ENCODE measurements around the gene RCC2. TPM values are rescaled to one million over a fixed set of nuclear protein-coding genes. Genes with fewer than 3 reads are reported as not detected.

RCC2 gene
- total RNA-seq, 1 experiment from 2014 or later: 129 TPM

DNA sequence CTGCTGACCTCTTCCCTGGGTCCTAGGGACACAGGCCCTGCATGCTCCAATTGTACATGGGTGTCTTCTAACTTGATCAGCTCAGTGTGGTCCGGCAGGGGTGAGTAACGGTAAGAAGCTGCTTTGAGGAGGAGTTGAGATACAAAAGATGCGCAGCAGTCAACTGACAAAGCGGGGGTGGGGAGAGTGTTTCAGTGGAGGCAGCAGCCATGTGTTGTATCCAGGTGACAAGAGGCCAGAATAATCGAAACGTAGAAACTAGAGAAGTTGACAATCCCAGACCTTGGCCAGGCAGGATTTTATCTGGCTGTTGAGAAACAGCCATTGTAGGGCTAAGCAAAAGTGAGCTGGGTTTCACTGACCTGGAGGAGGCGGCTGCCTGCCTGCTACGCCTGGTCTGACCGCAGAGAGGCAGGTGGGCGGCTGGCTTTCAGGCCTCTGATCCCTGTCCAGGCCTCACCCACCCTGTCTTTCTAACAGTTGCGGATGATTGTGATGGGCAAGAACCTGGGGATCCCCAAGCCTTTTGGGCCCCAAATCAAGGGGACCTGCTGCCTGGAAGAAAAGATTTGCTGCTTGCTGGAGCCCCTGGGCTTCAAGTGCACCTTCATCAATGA, 38.6 kb downstream of the RCC2 start:
- no peak for DNase-seq (ENCODE audit: low spot score)
- in situ Hi-C loops (cut with HindIII; ENCODE audit: low sequenced_read_pairs): no loop called here

DNA sequence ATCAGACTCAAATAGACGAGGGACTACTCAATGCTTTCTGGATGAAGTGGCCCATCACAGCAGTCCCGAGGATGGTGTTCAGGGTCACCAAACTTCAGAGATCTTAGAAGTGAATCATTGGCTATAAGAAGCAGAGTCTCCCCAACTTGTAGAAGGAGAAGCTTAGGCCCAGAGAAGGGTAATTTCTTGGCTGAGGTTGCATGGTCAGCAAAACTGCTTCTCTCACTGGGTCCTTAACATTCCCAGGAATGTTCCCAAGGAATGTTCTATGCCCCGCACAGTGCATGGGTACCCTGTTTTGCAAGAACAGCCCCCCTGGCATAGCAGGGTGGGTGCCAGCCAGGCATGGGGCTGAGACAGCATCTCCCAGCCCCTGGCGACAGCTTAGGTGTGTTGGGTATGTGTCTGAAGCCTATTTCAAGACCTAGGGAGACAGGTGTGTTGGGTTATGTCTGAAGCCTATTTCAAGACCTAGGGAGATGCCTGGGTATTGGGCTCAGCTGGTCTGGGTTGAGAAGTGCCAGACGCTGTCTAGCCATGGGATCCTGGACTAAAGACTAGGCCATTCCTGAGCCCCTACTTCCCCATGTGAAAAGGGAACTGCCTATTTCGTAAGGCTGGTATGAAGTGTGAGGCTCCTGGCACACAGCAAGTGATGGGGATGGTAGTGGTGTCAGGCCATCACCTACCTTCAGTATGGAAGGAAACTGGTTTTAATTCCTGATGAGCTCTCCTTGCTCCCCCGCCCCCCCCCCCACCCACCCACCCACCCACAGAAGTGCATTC, 41.4 kb downstream of the RCC2 start:
- in situ Hi-C loops (cut with HindIII; ENCODE audit: low sequenced_read_pairs): no loop called here
- DNase-seq (ENCODE audit: low spot score): no peak

DNA sequence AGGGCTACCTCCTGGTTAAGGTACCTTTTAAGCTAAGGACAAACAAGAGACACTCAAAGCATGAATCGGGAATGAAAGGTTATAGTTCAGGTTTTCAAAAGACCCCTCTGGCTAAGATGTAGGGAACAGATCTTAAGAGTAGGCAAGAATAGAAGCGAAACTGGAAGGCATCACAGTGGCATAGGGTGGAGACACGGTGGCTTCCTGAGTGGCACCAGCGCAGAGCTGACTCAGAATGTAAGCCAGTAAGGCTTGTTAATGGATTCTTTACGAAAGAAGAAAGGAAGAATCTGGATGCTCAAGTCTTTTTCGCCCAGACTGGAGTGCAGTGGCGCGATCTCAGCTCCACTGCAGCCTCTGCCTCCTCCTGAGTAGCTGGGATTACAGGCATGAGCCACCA, 46.2 kb downstream of the RCC2 start:
- DNase-seq (ENCODE audit: low spot score): no peak
- in situ Hi-C loops (cut with HindIII; ENCODE audit: low sequenced_read_pairs): no loop called here

DNA sequence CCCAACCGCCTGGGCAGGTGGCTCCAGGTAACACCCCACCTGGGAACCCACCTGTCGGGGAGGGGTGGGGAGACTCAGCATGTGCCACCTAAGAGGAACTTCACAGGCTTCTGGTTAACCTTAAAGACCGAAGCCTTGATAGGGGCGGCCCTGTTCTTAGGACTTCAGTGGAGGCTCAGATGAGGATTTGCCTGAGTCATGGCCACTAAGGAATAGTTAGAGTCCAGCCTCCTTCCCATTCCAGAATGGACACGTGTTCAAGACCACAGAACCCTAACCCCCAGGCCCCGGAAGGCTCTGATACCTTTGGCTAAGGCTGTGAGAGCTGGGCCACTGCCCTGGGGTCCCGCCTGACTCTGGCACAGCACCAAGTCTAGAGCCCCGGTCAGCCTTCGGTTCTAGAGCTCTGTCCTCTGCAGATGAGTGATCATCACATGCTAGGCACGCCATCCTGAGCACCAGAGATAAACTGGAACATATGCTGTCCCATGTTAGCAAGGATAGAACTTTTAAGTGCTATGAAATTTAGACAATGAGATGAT, 47.2 kb downstream of the RCC2 start:
- in situ Hi-C loops (cut with HindIII; ENCODE audit: low sequenced_read_pairs): no loop called here
- no peak for DNase-seq (ENCODE audit: low spot score)

DNA sequence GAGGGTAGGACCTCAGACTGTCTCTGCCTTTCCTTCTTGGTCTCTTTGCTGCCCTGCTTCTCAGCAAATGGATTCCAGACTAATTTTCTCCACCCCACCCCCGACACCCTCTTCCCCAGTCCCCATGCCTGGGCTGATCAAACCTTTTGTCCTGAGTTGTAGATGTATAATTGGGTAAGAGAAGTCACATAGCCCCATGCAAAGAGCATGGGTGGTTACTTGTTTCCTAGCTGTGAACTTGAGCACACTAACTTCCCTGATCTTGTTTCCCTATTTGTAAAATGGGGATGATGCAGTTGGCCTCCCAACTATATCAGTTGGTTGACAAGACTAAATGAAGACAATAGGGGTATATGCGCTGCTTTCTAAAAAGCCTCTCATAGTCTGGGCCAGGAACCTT, 58.3 kb downstream of the RCC2 start:
- no peak for DNase-seq (ENCODE audit: low spot score)
- in situ Hi-C loops (cut with HindIII; ENCODE audit: low sequenced_read_pairs): no loop called here

DNA sequence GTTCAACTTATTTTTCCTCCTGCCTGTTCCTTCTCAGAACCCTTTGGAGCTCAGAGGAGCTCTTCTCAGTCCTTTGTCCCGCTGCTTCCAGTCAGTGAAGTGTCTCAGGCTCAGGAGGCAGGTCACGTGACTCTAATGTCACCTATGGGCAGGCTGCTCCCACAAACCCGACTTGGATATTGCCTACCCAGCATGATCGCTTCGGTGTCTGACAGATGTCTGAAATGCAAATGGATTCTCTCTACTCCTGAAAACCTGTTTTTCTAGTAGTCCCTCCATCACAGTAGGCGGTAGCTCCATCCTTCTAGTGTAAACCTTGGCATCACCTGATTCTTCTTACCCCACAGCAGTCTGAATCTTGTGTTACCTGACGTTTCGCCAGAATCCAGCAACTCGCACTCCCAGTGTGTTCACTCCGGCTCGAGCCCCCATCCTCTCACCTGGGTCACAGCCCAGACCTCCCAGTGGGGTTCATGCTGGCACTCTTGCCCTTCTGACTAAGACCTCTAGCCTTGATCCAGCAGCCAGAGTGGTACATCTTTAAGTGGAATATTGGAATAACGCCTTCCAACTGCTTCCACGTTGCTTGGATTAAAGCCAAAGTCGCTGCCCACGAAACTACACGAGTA, 62.0 kb downstream of the RCC2 start:
- no peak for DNase-seq (ENCODE audit: low spot score)
- in situ Hi-C loops (cut with HindIII; ENCODE audit: low sequenced_read_pairs): no loop called here

DNA sequence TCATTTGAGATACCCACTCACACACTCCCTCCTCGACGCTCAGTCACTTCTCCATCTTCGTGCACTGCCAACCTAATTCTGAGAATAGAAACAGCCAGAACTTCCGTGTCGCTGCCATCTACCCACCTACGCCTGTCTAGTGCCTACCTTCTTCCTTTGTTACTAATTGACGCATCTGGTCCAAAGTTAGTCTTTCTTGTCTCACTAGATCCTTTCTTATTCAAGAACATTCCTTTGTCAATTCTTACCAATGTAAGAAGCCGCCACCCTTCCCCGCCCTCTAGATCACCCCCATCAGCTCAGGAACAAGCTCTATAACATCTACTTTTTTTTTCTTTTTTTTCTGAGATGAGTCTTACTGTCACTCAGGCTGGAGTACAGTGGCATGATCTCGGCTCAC, 63.8 kb downstream of the RCC2 start:
- in situ Hi-C loops (cut with HindIII; ENCODE audit: low sequenced_read_pairs): no loop called here

DNA sequence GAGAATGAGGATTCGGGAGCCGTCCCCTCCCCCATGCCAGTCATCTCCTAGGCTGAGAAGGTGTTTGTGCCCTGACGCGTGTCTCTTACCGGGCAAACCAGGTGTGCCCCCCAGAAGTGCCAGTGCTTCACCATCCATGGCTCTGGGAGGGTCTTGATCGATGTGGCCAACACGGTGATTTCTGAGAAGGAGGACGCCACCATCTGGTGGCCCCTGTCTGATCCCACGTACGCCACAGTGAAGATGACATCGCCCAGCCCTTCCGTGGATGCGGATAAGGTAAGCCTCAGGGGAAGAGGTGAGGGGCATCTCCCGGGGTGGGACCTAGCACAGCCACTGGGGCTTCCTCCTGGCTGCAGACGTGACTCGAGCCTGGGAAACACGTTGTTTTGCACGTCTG, 66.5 kb downstream of the RCC2 start:
- no peak for DNase-seq (ENCODE audit: low spot score)
- in situ Hi-C loops (cut with HindIII; ENCODE audit: low sequenced_read_pairs): no loop called here

More for the DNA sequence above, 63.8 kb downstream of the RCC2 start:
- DNase-seq (ENCODE audit: low spot score): no peak

DNA sequence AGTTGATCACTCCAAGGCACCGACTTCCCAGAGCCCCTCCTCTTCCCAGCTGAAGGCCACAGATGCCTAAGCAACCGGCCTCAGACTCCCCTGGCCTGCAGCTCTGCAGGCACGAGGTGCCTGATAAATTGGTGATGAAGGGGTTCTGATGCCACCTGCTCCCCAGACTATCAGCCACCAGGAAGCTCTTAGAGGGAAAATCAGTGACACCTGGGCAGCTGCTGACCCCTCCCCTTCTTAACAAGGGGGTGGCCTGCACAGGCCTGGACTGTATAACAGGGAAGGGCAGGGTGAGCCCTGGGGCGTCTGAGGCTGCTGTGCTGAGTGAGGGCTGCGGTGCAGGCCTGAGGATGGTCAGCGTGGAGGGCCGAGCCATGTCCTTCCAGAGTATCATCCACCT, 67.6 kb downstream of the RCC2 start, which contains the start of gene PADI6:
PADI6 (plus strand) TSS at position 301 of the 400 bp plus-strand sequence; CDS start at position 351, 50 bp downstream.
- in situ Hi-C loops (cut with HindIII; ENCODE audit: low sequenced_read_pairs): no loop called here
- DNase-seq (ENCODE audit: low spot score): no peak

DNA sequence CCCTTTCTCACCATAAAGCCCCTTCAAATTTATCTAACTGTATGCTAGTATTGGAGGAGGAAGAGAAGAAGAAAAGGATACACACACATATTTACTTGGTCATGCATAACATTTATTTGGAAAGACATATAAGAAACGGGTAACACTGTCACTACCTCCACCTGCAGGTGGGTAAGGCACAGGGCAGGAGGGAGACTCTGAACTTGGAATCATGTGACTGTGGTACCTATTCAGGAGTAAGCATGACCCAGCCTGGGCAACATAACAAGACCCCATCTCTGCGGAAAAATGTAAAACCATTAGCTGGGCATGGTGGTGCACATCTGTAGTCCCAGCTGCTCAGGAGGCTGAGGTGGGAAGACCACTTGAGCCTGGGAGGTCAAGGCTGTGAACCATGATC, 68.9 kb downstream of the RCC2 start:
- in situ Hi-C loops (cut with HindIII; ENCODE audit: low sequenced_read_pairs): no loop called here
- no peak for DNase-seq (ENCODE audit: low spot score)

DNA sequence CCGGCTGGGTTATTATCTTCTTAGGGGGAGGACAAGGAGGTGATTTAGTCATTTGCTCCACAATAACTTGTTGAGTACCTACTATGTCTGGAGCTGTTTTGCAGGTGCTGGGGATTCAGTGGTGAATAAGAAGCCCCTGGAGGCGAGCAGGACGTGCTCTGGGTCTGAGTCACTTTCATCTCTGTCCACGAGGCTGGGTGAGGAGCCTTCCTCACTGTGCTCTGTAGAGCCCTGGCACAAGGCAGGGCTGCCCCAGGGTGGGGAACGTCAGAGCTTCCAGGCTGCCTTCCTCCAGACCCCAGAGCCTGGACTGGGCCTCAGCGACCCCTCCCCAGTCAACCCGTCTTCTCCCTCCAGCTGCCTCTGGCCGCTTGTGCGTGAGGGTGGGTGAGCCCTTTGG, 70.0 kb downstream of the RCC2 start:
- in situ Hi-C loops (cut with HindIII; ENCODE audit: low sequenced_read_pairs): no loop called here
- no peak for DNase-seq (ENCODE audit: low spot score)

DNA sequence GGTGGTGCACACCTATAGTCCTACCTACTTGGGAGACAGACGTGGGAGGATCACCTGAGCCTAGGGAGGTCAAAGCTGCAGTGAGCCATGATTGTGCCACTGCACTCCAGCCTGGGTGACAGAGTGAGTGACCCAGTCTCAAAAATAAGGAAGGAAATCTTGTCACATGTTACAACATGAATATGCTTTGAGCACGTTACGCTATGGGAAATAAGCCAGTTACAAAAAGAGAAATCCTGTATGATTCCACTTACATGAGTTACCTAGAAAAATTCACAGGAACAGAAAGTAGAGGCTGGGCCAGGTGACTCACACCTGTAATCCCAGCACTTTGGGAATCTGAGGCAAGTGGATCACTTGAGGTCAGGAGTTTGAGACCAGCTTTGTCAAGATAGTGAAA, 74.2 kb downstream of the RCC2 start:
- in situ Hi-C loops (cut with HindIII; ENCODE audit: low sequenced_read_pairs): no loop called here
- no peak for DNase-seq (ENCODE audit: low spot score)

DNA sequence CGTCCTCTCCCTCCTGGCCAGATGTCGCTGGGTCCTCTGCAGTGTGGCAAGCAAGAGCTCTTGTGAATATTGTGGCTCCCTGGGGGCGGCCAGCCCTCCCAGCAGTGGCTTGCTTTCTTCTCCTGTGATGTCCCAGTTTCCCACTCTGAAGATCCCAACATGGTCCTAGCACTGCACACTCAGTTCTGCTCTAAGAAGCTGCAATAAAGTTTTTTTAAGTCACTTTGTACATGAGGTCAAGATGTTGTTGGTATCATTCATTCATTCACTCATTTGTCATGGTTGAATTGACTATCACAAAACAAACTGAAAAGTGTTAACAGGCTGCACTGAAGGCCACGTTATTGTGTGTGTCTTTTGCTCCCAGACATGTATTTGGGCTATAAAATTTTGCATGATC, 75.7 kb downstream of the RCC2 start:
- in situ Hi-C loops (cut with HindIII; ENCODE audit: low sequenced_read_pairs): no loop called here
- no peak for DNase-seq (ENCODE audit: low spot score)

DNA sequence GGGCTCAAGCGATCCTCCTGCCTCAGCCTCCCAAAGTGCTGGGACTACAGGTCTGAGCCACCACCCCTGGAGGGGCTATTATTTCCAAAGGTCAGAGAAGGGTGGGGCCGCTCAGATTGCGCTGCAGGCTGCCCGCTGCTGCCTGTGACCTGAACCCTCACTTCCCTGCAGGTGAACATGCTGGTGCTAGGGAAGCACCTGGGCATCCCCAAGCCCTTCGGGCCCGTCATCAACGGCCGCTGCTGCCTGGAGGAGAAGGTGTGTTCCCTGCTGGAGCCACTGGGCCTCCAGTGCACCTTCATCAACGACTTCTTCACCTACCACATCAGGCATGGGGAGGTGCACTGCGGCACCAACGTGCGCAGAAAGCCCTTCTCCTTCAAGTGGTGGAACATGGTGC, 76.1 kb downstream of the RCC2 start:
- in situ Hi-C loops (cut with HindIII; ENCODE audit: low sequenced_read_pairs): no loop called here
- no peak for DNase-seq (ENCODE audit: low spot score)

DNA sequence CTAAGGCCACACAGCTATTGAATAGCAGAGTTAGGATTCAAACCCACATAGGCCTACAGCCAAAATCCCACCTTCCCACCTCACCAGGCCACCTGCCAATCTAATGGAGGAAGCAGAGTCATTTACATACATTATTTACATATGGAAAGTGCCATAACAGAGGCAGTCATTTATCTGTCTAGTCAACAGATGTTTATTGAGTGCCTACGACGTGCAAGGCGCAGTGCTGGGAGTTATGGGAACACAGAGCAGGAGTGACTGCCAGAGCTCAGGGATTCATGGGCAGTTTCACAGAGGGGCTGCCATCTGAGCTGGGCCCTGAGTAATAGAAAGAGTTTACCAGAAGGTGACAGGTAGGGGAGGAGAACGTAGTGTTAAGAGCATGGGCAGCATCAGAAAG, 77.8 kb downstream of the RCC2 start:
- in situ Hi-C loops (cut with HindIII; ENCODE audit: low sequenced_read_pairs): no loop called here

DNA sequence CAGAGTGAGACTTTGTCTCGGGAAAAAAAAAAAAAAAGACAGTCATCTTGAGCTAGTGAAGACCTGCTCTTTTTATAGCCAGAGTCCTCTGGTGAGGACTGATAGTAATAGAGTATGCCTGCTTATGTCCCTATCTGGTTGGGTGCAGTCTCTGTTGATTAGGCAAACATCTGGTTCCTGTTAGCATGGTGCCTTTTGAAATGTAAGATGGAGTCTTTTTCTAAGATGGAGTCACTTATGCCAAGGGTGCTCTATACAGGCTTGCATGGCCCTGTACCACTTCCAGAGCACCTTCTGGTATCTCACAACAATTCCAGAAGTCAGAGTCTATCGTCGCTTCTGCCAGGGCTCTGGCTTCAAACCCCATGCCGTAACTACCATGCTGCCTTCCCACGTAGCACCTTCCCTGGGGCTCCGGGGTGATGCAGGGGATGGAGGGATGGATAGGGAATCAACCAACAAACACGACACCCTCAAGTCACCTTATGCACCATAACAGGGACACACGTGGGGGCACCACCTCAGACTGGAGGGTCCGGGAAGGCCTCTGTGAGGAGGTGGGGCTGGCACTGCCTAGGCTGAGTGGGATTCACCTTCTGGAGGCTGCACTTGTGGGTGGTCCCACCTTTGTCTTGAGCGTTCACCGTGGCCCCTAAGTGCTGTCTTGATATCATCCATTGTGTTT, 79.1 kb downstream of the RCC2 start:
- in situ Hi-C loops (cut with HindIII; ENCODE audit: low sequenced_read_pairs): no loop called here

More for the DNA sequence above, 77.8 kb downstream of the RCC2 start:
- DNase-seq (ENCODE audit: low spot score): no peak

DNA sequence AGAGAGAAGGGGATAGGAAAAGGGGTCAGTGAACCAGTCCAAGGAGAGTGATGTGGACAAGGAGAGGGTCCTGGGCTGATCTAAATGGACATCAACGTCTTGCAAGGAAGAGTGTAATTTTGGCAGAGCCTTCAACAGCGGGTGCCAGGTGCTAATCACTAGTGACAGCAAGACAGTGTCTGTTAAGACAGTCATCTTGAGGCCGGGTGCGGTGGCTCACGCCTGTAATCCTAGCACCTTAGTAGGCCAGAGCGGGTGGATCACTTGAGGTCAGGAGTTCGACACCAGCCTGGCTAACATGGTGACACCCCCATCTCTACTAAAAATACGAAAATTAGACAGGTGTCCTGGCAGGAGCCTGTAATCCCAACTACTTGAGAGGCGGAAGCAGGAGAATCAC, 79.7 kb downstream of the RCC2 start:
- no peak for DNase-seq (ENCODE audit: low spot score)
- in situ Hi-C loops (cut with HindIII; ENCODE audit: low sequenced_read_pairs): no loop called here

More for the DNA sequence above, 79.1 kb downstream of the RCC2 start:
- DNase-seq (ENCODE audit: low spot score): no peak

DNA sequence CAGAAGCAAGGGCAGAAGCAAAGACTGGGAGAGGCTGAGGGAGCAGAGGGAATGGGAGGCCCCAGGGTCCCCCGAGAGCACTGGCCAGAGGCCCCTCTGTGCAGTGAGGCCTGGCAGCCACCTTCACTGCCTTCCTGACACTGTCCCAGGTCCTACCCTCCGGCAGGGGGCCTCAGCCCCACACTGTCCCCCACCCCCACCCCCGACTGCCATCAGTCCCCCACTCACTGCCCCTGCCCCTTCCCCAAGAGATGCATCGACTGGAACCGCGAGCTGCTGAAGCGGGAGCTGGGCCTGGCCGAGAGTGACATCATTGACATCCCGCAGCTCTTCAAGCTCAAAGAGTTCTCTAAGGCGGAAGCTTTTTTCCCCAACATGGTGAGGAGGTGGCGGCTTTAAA, 80.4 kb downstream of the RCC2 start:
- no peak for DNase-seq (ENCODE audit: low spot score)
- in situ Hi-C loops (cut with HindIII; ENCODE audit: low sequenced_read_pairs): no loop called here

DNA sequence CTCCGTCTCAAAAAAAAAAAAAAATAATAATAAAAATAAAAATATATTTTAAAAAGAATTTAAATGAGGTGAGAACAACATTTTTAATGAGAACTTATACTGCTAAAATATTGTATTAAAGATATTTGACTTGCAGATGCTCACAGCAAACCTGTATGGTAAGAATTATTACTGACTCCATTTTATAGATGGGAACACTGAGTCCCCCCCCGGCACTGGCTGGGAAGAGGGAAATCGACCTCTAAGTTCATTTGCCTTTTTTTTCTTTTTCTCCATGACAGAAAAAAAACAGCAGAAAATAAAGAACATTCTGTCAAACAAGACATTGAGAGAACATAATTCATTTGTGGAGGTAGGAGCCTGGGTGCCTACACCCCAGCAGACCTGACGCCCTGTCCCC, 80.9 kb downstream of the RCC2 start:
- in situ Hi-C loops (cut with HindIII; ENCODE audit: low sequenced_read_pairs): no loop called here
- no peak for DNase-seq (ENCODE audit: low spot score)
